CD4-positive, alpha-beta T cell treated with Interleukin-1 beta for 1 hour (primary cell): Measurements from ENCODE around the gene RAPGEF1.
A peak's percentile ranks its signal among the peaks of the same experiment; 100 is the strongest.

Source experiments
- DNase-seq, 2 donors: peaks; one replicate each; pipeline ENCODE4 v3.0.0-alpha.2; 2020 to 2022

RAPGEF1 gene

GRCh38 chr9:131621551-131622358 lies 118.1 kb downstream of the RAPGEF1 start:
- DNase-seq, result peak; percentile 30 to 60

GRCh38 chr9:131620764-131621520 lies 118.9 kb downstream of the RAPGEF1 start:
- no peak for DNase-seq

GRCh38 chr9:131619680-131620079 lies 120.2 kb downstream of the RAPGEF1 start:
- DNase-seq, result no peak

GRCh38 chr9:131618785-131619184 lies 121.1 kb downstream of the RAPGEF1 start:
- no peak for DNase-seq

- no peak for DNase-seq
Measured at GRCh38 chr9:131618071-131618479, 121.8 kb downstream of the RAPGEF1 start.

GRCh38 chr9:131617611-131618010 lies 122.3 kb downstream of the RAPGEF1 start:
- DNase-seq, result no peak

- no peak for DNase-seq
Measured at GRCh38 chr9:131616983-131617604, 122.8 kb downstream of the RAPGEF1 start.

- DNase-seq, result no peak
Measured at GRCh38 chr9:131614340-131614915, 125.4 kb downstream of the RAPGEF1 start.

GRCh38 chr9:131613921-131614320 lies 126.0 kb downstream of the RAPGEF1 start:
- DNase-seq, result no peak

- no peak for DNase-seq
Measured at GRCh38 chr9:131612851-131613250, 127.0 kb downstream of the RAPGEF1 start.

- DNase-seq, result no peak
Measured at GRCh38 chr9:131611586-131612315, 128.1 kb downstream of the RAPGEF1 start.

- DNase-seq, result no peak
Measured at GRCh38 chr9:131610231-131610761, 129.6 kb downstream of the RAPGEF1 start.

GRCh38 chr9:131609099-131609830 lies 130.6 kb downstream of the RAPGEF1 start:
- DNase-seq, result no peak

GRCh38 chr9:131608493-131609037 lies 131.3 kb downstream of the RAPGEF1 start:
- DNase-seq, result no peak

GRCh38 chr9:131607591-131607990 lies 132.3 kb downstream of the RAPGEF1 start:
- no peak for DNase-seq

GRCh38 chr9:131606896-131607567 lies 132.8 kb downstream of the RAPGEF1 start:
- no peak for DNase-seq

GRCh38 chr9:131605770-131606590 lies 133.9 kb downstream of the RAPGEF1 start:
- DNase-seq, result no peak

- DNase-seq, result no peak
Measured at GRCh38 chr9:131603711-131604439, 136.0 kb downstream of the RAPGEF1 start.

- no peak for DNase-seq
Measured at GRCh38 chr9:131603199-131603598, 136.7 kb downstream of the RAPGEF1 start.
